Adipocyte (in vitro differentiated cells): ENCODE results near the gene SIRPD.
A peak's percentile ranks its signal among the peaks of the same experiment; 100 is the strongest.
"Not testable (repeated sequence)": the region's sequence is repeated elsewhere in the genome, so short reads cannot be mapped to it uniquely, and the experiment has no call there.

Experiments
- DNase-seq: peaks from one replicate; pipeline ENCODE4 v3.0.0-alpha.2; 2015; ENCODE audit warnings: low read depth
- H3K27me3 ChIP-seq: replicated peaks from 2 replicates; pipeline ENCODE4 v1.7.0; 2013; ENCODE audit warnings: mild to moderate bottlenecking, low read length, moderate library complexity; ENCODE audit not compliant: control insufficient read depth, insufficient read depth
- H3K36me3 ChIP-seq: 2 replicates; pipeline ENCODE4 v1.7.0; 2013; ENCODE audit warnings: low read length, mild to moderate bottlenecking, moderate library complexity; ENCODE audit not compliant: control insufficient read depth, insufficient read depth, severe bottlenecking
- H3K4me1 ChIP-seq: 2 replicates; pipeline ENCODE4 v1.7.0; 2013; ENCODE audit warnings: mild to moderate bottlenecking, low read length, moderate library complexity; ENCODE audit not compliant: control insufficient read depth, insufficient read depth
- H3K4me3 ChIP-seq: 2 replicates; pipeline ENCODE4 v1.7.0; 2013; ENCODE audit warnings: mild to moderate bottlenecking, low read length, moderate library complexity
- H3K9ac ChIP-seq: 2 replicates; pipeline ENCODE4 v1.7.0; 2013; ENCODE audit warnings: mild to moderate bottlenecking, low read length, moderate library complexity
- H3K9me3 ChIP-seq: 2 replicates; pipeline ENCODE4 v1.7.0; 2013; ENCODE audit warnings: mild to moderate bottlenecking, low read length, moderate library complexity; ENCODE audit not compliant: control insufficient read depth

The SIRPD gene

DNA sequence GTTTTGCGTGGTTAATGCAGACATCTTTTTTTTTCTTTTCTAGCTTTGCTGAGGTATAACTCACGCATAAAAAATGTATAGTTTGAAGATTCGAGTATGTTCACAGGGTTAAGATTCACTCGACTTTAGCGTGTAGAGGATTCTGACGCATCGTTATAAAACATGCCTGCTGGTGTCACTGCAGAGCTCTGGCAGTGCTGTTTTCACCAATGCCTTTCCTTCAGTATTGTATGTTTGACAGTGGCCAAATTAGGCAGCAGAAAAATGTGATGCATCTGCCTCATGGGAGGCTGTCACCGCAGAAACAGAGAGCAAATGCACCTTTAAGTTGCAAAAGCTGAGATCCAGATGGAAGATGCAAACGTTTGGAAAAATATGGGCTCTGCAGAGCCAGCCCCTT, 48.3 kb downstream of the SIRPD start:
- DNase-seq = no peak
- Histone ChIP-seq H3K4me1 (peaks cover 7% of the 10 kb centered on the region), H3K27me3 (peaks cover 34% of the 10 kb centered on the region), H3K9ac (no peak overlapping the region), H3K36me3 (no peaks in the 10 kb centered on the region), H3K9me3 (no peaks in the 10 kb centered on the region), H3K4me3 (no peak overlapping the region)

DNA sequence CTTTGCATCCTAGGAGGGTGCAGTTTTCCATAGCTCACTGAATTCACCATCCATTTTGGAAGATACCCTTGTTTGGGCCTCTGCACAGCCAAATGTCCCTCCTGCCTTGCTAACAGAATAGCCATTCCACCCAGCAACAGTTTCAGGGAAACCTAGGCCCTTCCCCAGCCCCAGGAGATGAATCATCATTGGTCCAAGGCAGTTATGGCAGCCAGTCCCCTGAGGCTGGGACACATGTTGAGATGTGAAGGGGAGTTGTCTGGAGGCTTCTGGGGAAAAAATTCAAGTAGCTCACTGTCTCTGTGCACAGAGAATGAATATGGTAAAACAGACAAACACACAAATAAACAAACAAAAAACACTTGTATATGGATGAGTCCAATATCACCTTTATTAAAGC, 48.9 kb downstream of the SIRPD start:
- Histone ChIP-seq H3K9ac (no peak overlapping the region), H3K27me3 (peaks cover 28% of the 10 kb centered on the region), H3K9me3 (no peaks in the 10 kb centered on the region), H3K36me3 (no peaks in the 10 kb centered on the region), H3K4me3 (no peak overlapping the region), H3K4me1 (peaks cover 7% of the 10 kb centered on the region)
- DNase-seq = no peak

DNA sequence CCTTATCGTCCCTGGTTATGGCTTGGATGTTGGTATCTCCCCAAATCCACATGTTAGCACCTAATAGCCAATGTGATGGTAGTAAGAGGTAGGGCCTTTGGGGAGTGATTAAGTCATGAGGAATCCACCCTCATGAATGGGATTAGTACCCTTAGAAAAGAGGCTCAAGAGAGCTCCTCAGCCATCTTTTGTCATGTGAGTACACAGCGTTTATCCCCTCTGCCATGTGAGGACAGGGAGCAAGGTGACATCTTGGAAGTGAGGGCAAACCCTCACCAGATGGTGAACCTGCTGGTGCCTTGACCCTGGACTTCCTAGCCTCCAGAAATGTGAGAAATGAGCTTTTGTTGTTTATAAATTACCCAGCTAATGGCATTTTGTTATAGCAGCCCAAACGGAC, 50.2 kb downstream of the SIRPD start:
- Histone ChIP-seq H3K36me3 (no peaks in the 10 kb centered on the region), H3K27me3 (peaks cover 20% of the 10 kb centered on the region), H3K9me3 (no peaks in the 10 kb centered on the region), H3K9ac (no peak overlapping the region), H3K4me3 (no peak overlapping the region), H3K4me1 (peaks cover 7% of the 10 kb centered on the region)
- no peak for DNase-seq

DNA sequence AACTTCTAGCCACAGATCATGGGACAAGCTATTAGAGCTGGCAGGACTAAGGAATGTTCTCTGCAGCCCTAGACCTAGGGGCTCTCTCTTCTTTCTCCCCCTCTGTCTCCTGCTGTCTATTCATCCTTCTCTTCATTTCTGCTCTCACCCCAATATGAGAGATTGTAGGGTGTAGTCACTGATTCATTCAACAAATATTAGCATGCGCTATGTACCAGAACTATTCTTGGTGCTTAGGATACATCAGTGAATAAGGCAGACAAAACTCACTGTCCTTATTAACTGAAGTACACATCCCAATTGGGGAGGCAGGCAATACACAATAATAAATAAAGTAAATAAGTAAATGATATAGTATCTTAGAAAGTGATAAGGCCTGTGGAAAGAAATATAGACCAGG, 51.6 kb downstream of the SIRPD start:
- peaks cover 12% of the 10 kb centered on the region for H3K27me3 ChIP-seq
- no peaks in the 10 kb centered on the region for H3K9me3 ChIP-seq
- H3K4me3 ChIP-seq = no peak overlapping the region
- H3K4me1 ChIP-seq = peaks cover 7% of the 10 kb centered on the region
- DNase-seq = no peak
- no peaks in the 10 kb centered on the region for H3K36me3 ChIP-seq
- no peak overlapping the region for H3K9ac ChIP-seq

DNA sequence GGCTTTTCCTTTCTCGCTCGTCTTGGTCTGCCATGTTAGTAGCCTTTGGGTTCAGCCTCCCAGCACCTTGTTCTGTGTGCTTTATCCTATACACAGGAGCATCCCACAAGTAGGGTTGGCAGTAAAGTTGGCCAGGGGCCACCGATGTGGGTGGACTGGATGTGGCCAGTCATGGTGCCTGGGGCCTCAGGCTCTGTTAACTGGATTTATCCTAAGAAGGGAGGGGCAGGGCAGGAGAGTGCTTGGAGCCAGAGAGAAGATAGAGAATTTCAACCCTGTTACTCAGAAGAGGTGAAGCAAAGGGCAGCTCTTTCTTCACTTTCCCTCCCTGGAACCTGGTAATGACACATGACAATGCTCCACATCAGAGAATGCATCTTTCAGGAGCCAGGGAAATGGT, 52.1 kb downstream of the SIRPD start:
- no peak for DNase-seq
- Histone ChIP-seq H3K27me3 (peaks cover 12% of the 10 kb centered on the region), H3K4me1 (peaks cover 7% of the 10 kb centered on the region), H3K9me3 (no peaks in the 10 kb centered on the region), H3K36me3 (no peaks in the 10 kb centered on the region), H3K9ac (no peak overlapping the region), H3K4me3 (no peak overlapping the region)

DNA sequence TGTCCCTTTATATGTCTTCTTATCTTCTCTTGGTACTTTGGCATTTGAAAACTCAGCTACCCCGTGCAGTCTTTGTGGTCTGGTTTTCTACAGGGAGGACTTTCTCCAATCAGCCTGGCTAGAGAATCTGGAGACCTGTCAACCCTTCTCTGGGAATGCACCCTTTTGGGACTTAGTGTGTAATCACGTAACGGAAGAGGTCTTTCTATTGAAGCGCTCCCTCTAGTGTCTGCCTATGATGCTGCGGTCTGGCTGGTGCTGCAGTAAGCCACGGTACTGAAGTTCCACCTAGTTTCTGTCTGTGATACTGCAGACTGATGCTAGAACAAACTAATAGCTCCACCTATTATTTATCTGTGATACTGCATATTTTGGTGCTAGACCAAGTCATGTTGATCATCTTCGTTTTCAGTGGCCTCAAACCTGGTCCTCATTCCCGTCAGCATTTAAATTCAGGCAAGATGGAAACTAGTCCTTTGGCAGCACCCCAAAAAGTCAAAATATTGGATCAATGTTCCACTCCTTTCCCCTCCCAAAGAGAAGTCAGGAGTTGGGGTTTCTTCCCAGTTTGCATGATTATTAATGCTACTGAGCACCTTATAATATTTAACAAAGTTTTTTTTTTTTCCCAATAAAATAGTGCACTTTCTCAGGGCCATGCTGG, 53.8 kb downstream of the SIRPD start:
- Histone ChIP-seq H3K9ac (no peak overlapping the region), H3K9me3 (no peaks in the 10 kb centered on the region), H3K27me3 (peaks cover 15% of the 10 kb centered on the region), H3K36me3 (no peaks in the 10 kb centered on the region), H3K4me3 (no peak overlapping the region), H3K4me1 (peaks cover 7% of the 10 kb centered on the region)
- peak; percentile 92 for DNase-seq

DNA sequence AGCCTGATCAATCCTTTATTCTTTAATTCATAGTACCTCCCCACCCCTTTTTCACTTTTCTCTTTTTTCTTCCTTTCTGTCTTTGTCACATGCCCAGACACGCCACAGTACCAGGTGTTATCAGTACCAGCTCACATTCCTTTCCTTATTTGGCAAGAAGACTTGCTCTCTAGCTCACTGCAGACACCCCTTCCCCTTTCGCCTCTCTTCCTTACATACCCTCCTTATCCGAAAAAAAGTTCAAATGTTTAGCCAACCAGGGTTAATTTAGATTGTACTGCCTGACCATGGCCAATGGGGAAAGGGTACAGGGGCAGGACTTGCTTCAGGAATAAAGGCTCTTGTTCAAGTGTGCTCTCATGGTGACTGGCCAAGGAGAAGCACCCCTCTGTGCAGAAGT, 57.0 kb downstream of the SIRPD start:
- peaks cover 15% of the 10 kb centered on the region for H3K27me3 ChIP-seq
- peaks cover 4% of the 10 kb centered on the region for H3K9me3 ChIP-seq
- DNase-seq = no peak
- H3K9ac ChIP-seq = no peak overlapping the region
- H3K4me3 ChIP-seq = no peak overlapping the region
- H3K36me3 ChIP-seq = no peaks in the 10 kb centered on the region
- H3K4me1 ChIP-seq = peaks cover 4% of the 10 kb centered on the region

DNA sequence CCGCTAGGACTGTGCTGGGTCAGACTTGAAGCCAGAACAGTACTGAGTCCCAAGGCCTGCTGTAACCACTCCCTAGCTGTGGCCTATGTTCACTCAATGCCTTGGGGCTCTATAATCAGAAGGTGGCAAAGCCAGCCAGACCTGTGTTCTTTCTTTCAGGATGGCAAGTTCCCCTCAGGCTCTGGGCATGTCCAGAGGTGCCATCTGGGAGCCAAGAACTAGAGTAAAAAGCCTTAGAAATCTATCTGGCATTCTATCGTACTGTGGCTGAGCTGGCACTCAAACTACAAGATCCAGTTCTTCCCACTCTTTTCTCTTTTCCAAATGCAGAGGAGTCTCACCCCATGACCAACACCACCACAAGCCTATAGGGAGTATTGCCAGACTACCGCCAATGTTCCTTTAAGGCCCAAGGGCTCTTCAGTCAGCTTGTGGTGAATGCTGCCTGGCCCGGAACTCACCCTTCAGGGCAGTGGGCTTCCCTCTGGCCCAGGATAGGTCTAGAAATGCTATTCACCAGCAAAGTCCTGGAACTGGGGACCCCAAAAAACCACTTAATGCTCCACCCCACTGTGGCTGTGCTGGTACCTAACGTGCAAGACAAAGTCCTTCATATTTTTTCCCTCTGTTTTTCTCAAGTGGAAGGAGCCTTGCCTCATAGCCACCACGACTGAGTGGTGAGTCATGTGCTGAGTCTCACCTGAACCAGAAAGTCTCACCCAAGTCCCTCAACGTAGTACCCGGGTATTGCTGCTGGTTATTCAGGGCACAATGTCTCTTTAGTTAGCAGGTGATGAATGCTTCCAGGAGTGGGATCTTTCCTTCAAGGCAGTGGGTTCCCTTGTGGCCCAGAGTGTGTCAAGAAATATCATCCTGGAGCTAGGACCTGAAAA, 57.7 kb downstream of the SIRPD start:
- no peak for DNase-seq
- no peak overlapping the region for H3K9ac ChIP-seq

DNA sequence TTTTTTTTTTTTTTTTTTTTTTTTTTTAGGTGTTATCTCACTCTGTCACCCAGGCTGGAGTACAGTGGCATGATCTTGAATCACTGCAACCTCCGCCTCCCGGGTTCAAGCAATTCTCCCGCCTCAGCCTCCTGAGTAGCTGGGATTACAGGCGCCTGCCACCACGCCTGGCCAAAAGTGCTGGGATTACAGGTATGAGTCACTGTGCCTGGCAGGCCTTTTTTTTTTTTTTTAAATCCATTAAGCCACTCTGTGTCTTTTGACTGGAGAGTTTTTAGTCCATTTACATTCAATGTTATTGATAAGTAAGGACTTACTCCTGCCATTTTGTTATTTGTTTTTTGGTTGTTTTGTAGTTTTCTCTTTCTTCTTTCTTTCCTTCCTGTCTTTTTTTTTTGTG, 60.1 kb downstream of the SIRPD start:
- H3K4me1 ChIP-seq, H3K9ac ChIP-seq, H3K9me3 ChIP-seq, H3K36me3 ChIP-seq, H3K4me3 ChIP-seq, DNase-seq: not testable (repeated sequence)
- H3K27me3 ChIP-seq = peaks cover 27% of the 10 kb centered on the region

More for the DNA sequence above, 57.7 kb downstream of the SIRPD start:
- Histone ChIP-seq H3K4me3 (no peak overlapping the region), H3K27me3 (peaks cover 19% of the 10 kb centered on the region), H3K9me3 (peaks cover 4% of the 10 kb centered on the region), H3K36me3 (no peaks in the 10 kb centered on the region), H3K4me1 (no peaks in the 10 kb centered on the region)

DNA sequence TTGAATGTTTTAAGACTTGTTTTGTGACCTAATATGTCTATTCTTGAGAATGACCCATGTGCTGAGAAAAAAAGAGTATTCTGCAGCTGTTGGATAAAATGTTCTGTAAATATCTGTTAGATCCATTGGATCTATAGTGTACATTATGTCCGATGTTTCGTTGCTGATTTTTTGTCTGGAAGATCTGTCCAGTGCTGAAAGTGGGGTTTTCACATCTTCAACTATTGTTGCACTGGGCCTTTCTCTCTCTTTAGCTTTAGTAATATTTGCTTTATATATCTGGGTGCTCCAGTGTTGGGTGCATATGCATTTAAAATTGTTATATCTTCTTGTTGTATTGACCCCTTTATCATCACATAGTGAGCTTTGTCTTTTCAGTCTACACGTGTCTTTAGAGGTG, 60.6 kb downstream of the SIRPD start:
- H3K4me1 ChIP-seq = peaks cover 1% of the 10 kb centered on the region
- no peak for DNase-seq
- peaks cover 27% of the 10 kb centered on the region for H3K27me3 ChIP-seq
- H3K9me3 ChIP-seq = peaks cover 4% of the 10 kb centered on the region
- no peak overlapping the region for H3K4me3 ChIP-seq
- H3K36me3 ChIP-seq = no peaks in the 10 kb centered on the region
- H3K9ac ChIP-seq = no peak overlapping the region

DNA sequence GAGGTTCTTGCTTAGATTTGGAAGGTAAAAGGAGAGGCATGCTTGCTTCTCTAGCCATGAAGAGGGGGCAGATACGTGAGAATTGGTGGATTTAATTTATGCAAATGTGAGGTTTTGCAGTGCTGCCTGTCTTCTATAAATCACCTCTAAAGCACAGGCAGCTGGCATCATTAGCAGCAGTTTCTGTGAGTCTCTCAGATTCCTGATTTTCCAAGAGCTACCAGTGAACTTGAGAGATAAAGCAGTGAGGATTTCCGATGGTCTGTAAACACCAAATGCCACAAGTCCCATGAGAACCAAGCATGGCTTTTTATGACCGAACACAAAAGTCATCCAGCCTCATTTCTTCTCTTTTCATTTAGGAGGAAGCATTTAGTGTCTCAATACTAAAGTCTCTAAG, 63.1 kb downstream of the SIRPD start:
- no peak overlapping the region for H3K9ac ChIP-seq
- H3K4me1 ChIP-seq = peaks cover 25% of the 10 kb centered on the region
- peaks cover 4% of the 10 kb centered on the region for H3K9me3 ChIP-seq
- H3K36me3 ChIP-seq = no peaks in the 10 kb centered on the region
- H3K27me3 ChIP-seq = peaks cover 12% of the 10 kb centered on the region
- H3K4me3 ChIP-seq = no peak overlapping the region
- no peak for DNase-seq
